HuH-7.5 (cell line): ENCODE data around the gene DNAJC17.

Experiments used
- DNase-seq: peaks from one replicate; pipeline ENCODE4 v3.0.0; 2011; ENCODE audit warnings: low spot score

Gene DNAJC17

GRCh38 chr15:40807028-40807887 lies at the start of gene DNAJC17, which contains the start of gene ZFYVE19:
DNAJC17 (minus strand) TSS chr15:40807473; CDS start chr15:40807446, 27 bp downstream.
ZFYVE19 (plus strand) TSS chr15:40807089; CDS start chr15:40807590, 501 bp downstream.
- DNase-seq = peak; percentile 66

- no peak for DNase-seq
Measured at GRCh38 chr15:40856746-40857145, 49.5 kb upstream of the DNAJC17 start.

- DNase-seq = no peak
Measured at GRCh38 chr15:40855706-40856234, 48.5 kb upstream of the DNAJC17 start.

- DNase-seq = no peak
Measured at GRCh38 chr15:40854161-40854560, 46.9 kb upstream of the DNAJC17 start.

- DNase-seq = no peak
Measured at GRCh38 chr15:40853241-40853890, 46.1 kb upstream of the DNAJC17 start.

GRCh38 chr15:40852529-40852928 lies 45.3 kb upstream of the DNAJC17 start:
- DNase-seq = no peak

- no peak for DNase-seq
Measured at GRCh38 chr15:40850576-40851112, 43.4 kb upstream of the DNAJC17 start.

GRCh38 chr15:40847223-40847961 lies 40.1 kb upstream of the DNAJC17 start:
- DNase-seq = no peak

GRCh38 chr15:40846841-40847222 lies 39.6 kb upstream of the DNAJC17 start:
- DNase-seq = no peak

- DNase-seq = no peak
Measured at GRCh38 chr15:40845511-40846284, 38.4 kb upstream of the DNAJC17 start.

- DNase-seq = no peak
Measured at GRCh38 chr15:40845036-40845435, 37.8 kb upstream of the DNAJC17 start.

- DNase-seq = no peak
Measured at GRCh38 chr15:40844696-40845030, 37.4 kb upstream of the DNAJC17 start.

- DNase-seq = no peak
Measured at GRCh38 chr15:40843885-40844695, 36.8 kb upstream of the DNAJC17 start, which contains the start of gene SPINT1. SPINT1 (plus strand) TSS chr15:40844048; CDS start chr15:40844555, 507 bp downstream.

GRCh38 chr15:40843261-40843884 lies 36.1 kb upstream of the DNAJC17 start:
- no peak for DNase-seq

- DNase-seq = no peak
Measured at GRCh38 chr15:40841741-40842140, 34.5 kb upstream of the DNAJC17 start.

- no peak for DNase-seq
Measured at GRCh38 chr15:40838756-40839155, 31.5 kb upstream of the DNAJC17 start.

GRCh38 chr15:40836020-40836419 lies 28.7 kb upstream of the DNAJC17 start:
- DNase-seq = no peak

- DNase-seq = no peak
Measured at GRCh38 chr15:40832903-40833302, 25.6 kb upstream of the DNAJC17 start.

GRCh38 chr15:40831861-40832260 lies 24.6 kb upstream of the DNAJC17 start:
- DNase-seq = no peak

- DNase-seq = no peak
Measured at GRCh38 chr15:40830884-40831283, 23.6 kb upstream of the DNAJC17 start.
